HG03571 (cell line): ENCODE data around the gene SLC39A13.

Source experiments
- ATAC-seq: cut with Tn5 transposase; IDR thresholded peaks from one replicate; pipeline ENCODE4 v1.9.1; 2021; ENCODE audit not compliant: unreplicated experiment

SLC39A13 gene

GRCh38 chr11:47400768-47401279, 7.6 kb upstream of the SLC39A13 start:
- ATAC-seq, result peak; percentile 49

- no peak for ATAC-seq
Measured at GRCh38 chr11:47403135-47403534, 5.3 kb upstream of the SLC39A13 start.

- no peak for ATAC-seq
Measured at GRCh38 chr11:47403571-47403970, 4.8 kb upstream of the SLC39A13 start.

- ATAC-seq, result no peak
Measured at GRCh38 chr11:47406896-47407745, 1.3 kb upstream of the SLC39A13 start.

- peak; percentile 4 for ATAC-seq
Measured at GRCh38 chr11:47408598-47409439, 429 bp downstream of the SLC39A13 start.

- no peak for ATAC-seq
Measured at GRCh38 chr11:47409440-47410369, 1.3 kb downstream of the SLC39A13 start.

GRCh38 chr11:47410370-47411264, 2.2 kb downstream of the SLC39A13 start:
- no peak for ATAC-seq

GRCh38 chr11:47411884-47412746, 3.7 kb downstream of the SLC39A13 start:
- ATAC-seq, result no peak

- ATAC-seq, result no peak
Measured at GRCh38 chr11:47413351-47413750, 5.0 kb downstream of the SLC39A13 start.

GRCh38 chr11:47413908-47414684, 5.7 kb downstream of the SLC39A13 start:
- no peak for ATAC-seq

- no peak for ATAC-seq
Measured at GRCh38 chr11:47414685-47415070, 6.3 kb downstream of the SLC39A13 start.

GRCh38 chr11:47415091-47415854, 6.9 kb downstream of the SLC39A13 start:
- no peak for ATAC-seq

GRCh38 chr11:47415949-47416472, 7.6 kb downstream of the SLC39A13 start:
- no peak for ATAC-seq

GRCh38 chr11:47417712-47418111, 9.3 kb downstream of the SLC39A13 start:
- no peak for ATAC-seq

- no peak for ATAC-seq
Measured at GRCh38 chr11:47418454-47419259, 10.3 kb downstream of the SLC39A13 start.

GRCh38 chr11:47425611-47426010, 17.2 kb downstream of the SLC39A13 start:
- ATAC-seq, result no peak
